ELR (cell line): ENCODE data around the gene WDR33.

ENCODE experiments used
- DNase-seq: peaks from one replicate; pipeline ENCODE4 v3.0.0-alpha.2; 2015; ENCODE audit warnings: low read depth

WDR33 gene

DNA sequence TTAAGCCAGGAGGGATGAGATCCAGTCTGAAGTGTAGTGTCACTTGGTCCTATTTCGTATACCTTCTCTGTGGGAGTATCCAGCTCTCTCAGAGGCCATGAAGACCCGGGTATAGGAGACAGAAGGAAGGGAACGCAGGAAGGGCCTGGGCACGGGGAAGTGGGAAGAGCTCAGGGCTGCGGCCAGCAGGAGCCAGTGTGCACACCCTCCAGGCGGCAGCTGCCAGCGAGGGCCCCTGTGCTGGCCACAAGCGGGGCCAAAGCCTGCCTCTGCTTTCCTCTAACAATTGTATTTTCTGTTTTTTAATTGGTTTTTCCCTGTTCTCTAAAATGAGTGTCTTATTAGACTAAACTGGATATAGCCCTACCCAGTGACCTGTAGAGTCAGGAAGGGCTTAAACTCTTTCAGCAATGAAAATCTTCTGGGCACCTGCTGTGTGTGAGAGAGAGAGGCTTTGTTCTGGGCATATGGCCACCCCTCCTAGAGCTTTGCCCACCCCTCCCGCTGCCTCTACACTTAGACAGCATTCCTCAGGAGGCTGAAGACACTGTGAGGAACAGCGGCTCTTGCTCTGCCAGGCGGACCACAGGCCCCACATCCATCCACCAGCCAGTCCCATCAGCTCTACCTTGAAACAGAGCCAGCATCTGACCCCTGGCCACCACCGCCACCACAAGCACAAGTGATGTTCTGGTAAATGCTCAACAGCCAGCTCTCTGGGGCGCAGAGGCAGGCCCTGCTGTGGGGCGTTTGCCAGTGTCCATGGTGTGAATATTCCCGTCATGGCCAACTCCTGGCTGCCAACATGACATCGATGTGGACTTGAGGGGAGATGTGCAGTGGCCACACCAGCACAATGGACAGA, 155.5 kb downstream of the WDR33 start:
- DNase-seq: no peak

DNA sequence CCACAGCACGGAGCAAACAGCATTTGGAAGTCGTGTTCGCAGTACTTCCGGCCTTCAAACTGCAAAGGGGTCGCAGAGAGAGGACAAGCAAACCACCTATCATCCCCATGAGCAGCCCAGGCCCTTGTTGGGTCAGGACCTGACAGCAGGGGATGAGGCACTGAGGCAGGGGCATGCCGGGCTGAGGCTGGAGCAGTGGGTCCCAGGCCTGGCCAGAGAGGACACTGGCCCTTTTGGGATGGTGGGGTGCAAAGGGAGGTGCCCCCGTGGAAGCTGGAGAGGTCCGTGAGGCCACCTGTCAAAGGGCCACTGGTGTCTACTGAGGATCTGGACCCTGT, 156.2 kb downstream of the WDR33 start:
- DNase-seq: no peak

DNA sequence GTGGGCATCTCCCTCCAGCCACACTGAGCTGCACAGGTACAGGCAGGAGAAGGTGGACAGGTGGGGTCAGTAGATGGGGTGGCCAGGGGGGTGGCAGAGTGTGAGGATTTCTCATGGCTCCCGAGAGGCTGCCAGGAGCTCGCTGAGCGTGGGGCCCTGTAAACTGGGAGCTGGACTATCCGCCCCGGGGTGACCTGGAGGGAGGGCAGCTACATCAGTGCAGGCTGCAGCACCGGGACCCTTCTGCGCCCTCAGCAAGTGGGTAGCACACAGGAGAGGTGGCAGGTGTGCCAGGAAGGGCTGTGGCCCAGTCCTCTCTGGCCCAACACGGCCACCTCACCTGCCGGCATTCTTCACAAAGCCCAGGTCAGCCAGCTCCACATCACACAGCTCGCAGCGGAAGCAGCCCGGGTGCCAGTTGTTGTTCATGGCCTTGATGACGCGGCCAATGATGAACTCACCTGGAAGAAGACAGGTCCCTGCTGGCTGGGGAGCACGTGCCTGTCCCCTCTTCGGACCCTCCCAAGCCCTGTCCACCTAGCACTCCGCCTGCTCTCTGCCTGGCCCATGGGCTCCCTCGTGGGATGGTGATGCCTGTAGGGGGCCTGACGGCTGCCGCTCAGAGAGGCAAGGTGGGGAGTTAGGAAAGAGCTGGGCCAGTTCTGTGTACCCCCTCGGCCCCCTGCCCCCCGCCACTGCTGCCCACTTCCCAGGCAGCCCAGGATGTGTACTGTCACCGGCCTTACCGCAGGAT, 156.7 kb downstream of the WDR33 start:
- DNase-seq: no peak

DNA sequence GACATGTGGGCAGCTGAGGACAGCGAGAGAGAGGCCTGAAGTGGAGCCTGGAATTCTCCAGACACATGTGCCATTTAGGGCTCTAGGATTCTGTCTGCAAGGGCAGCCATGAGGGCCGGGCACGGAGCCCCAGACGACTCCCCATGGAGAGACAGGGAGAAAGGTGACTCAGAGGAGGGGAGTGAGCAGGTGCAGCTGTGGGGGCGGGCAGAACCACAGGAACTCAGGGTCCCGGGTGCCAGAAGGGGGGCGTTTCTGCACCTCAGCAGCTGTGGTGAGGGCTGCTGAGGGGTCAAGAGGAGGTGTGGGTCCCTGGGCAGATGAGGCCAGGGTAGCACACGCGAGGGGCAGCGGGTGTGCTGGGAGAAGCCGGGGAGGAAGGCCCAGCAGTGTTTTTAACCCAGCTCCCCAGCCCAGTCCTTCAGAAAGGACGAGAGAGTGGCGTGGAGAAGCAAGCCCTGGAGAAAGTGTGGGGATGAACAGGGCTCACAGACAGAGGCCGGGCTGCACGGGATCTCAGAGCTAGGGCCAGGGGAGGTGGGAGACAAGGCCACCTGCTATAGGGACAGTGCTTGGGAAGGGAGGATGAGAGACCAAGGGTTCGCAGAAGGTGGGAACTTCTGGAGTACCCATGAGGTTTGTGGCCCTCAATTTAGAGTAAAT, 157.4 kb downstream of the WDR33 start:
- DNase-seq: no peak

DNA sequence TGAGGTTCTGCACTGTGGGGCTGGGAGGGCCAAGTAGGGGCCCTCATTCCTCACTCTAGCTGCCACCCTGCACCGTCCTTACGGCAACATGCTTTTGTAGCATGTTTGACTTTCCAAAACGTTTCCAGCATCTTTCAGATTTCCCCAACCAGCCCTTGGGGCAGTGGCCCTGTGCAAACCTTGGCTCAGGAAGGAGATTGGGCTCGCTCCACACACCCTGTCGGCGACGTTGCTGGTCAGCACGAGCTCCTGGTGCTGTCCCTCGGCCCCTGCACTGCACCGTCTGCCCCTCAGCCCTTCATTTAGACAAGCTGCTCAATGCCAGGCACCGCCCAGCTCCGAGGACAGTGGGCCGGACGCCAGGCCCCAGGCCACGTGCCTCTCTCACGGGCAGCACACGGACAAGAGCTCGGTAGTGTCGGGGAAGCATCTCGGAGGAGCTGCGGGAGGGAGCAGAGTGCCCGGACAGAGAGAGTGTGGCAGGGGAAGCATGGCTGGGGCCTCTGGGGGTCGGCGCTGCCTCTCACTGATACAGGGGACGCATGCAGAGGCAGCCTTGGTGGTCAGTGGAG, 158.1 kb downstream of the WDR33 start:
- DNase-seq: no peak

DNA sequence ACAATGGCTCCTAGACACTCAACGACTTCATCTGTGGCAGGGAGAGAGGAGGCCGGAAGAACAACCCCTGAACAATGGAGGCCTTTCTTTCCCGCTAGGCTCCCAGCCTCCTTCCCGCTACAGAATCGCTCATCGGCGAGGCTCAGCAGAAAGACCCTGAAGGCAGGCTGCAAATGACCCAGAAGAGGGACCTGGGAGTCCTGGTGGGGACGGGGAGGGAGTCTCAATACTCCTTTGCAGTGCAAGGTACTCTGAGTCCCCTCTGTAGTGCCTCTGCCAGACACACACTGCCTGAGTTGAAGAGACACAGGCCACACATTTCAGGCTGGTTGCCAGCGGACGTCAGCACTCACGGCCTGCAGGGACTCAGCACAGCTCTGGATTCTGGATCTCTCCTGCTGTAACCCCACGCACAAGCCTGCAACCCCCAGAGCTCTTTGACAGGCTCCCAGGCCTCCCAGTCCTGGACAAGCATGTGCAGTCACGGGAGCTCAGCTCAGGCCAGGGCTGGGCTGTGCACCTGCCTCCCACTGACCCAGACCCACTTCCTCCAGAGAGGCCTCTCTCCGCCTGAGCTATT, 158.9 kb downstream of the WDR33 start:
- DNase-seq: no peak

DNA sequence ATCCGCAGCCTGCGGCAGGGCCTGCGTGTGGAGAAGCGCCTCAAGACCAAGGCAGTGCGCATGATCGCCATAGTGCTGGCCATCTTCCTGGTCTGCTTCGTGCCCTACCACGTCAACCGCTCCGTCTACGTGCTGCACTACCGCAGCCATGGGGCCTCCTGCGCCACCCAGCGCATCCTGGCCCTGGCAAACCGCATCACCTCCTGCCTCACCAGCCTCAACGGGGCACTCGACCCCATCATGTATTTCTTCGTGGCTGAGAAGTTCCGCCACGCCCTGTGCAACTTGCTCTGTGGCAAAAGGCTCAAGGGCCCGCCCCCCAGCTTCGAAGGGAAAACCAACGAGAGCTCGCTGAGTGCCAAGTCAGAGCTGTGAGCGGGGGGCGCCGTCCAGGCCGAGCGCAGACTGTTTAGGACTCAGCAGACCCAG, 159.6 kb downstream of the WDR33 start:
- no peak for DNase-seq
